GM18517 (cell line): ENCODE data around the gene CCDC188.

Experiments
- ATAC-seq: cut with Tn5 transposase; IDR thresholded peaks from one replicate; pipeline ENCODE4 v1.9.1; 2021; ENCODE audit warnings: mild to moderate bottlenecking, moderate library complexity; ENCODE audit not compliant: unreplicated experiment

Gene CCDC188

GRCh38 chr22:20150381-20151275 is at the start of gene CCDC188:
Gene CCDC188 (minus strand): TSS chr22:20151055. CDS start chr22:20150986, 69 bp downstream.
- no peak for ATAC-seq

DNA sequence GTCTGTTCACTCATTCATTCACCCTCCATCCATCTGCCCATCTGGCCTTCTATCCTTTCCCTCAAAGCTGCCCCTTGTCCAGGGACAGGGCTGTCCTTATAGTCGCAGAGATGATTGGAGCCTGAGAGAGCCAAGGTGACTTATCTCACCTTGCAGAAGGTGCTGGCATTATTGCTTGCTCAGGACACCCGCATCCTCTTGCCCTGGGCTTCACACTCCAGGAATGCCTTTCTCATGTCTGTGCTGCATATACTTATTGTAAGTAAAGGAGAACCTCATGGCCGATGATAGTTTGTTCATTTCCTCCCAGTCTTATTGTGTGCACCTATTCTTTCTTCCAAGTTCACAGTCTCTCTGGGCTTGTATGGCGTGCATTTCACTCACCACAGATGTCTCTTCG is 49.1 kb upstream of the CCDC188 start:
- ATAC-seq = no peak

DNA sequence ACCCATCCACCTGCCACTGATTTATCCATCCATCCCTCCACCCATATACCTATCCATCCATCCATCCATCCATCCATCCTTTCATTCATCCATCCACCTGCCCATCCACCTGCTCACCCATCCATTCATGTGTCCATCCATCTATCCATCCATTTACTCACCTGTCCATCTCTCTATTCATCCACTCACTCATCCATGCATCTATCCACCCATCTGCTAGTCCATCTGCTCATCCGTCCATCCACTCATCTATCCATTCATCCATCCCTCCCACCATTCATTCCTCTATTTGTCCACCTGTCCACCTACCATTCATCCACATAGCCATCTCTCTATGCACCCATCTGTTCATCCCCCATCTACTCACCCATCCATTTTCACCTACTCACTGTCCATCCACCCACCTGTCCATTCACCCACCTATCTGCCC is 48.6 kb upstream of the CCDC188 start:
- no peak for ATAC-seq

DNA sequence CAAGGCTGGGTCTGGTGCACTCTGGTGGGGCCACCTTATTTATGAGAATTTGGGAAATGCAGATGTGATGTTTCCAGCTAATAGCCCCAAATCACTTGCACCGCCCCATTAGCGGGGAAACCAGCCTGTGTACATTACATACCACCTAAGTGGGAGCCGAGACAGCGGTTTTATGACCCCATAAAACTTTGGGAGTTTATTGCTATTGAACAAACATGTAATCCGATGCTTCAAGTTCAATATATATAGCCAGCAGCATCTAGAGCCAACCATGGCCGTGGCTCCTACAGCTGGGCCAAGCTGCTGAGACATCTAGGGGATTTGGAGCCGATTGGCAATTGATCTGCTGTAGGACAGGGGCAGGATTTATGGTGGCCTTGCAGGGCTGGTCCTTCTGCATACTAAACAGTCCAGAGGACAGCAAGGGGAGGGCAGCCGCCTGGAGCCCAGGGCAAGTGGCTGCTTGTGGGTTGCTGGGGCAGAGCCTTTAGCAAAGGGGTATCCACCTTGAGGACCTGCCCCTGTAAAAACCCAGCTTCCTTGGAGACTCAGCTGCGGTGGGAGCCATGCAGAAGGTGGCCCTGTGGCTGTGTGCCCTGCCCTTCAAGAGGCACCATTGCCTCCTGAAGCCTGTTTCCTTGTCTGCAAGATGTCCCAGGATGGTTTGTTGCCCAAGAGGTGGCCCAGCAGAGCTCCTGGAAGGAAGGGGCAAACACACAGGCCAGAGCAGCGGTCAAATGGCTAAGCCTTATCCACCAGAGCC is 47.9 kb upstream of the CCDC188 start:
- ATAC-seq = no peak

DNA sequence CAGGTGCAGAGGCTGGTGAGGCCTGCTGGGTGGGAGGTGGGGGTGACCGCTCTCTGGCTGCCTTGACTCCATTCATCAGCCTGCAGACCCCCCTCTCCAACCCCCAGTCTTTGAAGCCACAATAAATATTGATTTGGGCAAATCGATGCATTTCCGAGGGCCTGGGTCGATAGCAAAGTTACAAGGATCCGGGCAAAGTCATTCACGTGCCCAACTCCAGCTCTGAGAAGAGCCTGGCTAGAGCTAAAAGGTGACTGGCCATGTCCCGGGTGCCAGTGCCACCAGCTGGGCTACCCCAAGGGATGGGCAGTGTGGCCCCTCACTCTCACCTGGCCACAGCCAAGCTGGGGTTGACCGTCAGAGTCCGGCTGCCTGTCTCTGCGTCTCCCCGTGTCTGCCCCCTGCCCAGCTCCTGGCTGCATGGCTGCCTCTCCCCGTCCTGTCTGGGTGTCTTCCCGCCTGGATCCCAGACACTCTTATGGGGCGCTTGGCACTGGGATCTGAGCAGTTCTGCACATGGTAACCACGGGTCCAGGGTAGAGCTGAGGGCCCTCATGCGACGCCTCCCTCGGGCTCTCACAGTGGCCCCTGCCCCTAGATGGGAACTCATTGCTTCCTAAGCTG is 46.7 kb upstream of the CCDC188 start:
- no peak for ATAC-seq

DNA sequence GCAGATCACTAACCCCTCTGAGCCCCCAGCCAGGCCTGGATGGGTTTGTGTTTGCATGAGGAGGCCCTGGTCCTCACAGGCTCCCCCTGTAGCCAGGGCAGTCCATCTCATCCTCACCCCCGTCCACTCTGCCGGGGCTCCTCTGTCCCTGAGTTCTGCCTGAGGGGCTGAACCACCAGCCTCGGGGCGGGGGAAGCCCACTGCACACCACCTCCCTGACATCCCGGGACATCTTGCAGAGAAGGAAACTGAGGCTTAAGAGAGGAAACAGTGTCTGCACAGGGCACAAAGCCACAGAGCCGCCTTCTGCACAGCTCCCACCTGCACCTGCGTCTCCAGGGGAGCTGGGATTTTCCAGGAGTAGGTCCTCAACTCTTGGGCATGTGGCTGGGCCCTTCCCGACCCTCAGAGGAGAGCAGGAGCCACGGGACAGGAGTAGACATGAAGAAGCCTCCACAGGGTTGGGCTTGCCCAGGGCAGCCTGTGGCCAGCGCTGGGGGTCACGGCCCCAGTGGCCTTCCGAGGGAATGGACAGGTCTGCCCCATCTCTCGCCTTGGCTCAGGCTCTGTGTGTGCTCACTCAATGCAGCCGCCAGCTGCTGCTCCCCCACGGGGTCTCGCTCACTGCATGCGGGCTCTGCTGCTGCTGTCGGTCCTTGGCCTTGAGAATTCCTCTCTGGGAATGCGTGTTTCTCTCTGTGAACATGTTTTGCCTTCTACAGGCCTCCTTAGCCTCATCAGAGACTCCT is 45.4 kb upstream of the CCDC188 start:
- no peak for ATAC-seq

GRCh38 chr22:20194681-20195593 is 44.1 kb upstream of the CCDC188 start:
- no peak for ATAC-seq

DNA sequence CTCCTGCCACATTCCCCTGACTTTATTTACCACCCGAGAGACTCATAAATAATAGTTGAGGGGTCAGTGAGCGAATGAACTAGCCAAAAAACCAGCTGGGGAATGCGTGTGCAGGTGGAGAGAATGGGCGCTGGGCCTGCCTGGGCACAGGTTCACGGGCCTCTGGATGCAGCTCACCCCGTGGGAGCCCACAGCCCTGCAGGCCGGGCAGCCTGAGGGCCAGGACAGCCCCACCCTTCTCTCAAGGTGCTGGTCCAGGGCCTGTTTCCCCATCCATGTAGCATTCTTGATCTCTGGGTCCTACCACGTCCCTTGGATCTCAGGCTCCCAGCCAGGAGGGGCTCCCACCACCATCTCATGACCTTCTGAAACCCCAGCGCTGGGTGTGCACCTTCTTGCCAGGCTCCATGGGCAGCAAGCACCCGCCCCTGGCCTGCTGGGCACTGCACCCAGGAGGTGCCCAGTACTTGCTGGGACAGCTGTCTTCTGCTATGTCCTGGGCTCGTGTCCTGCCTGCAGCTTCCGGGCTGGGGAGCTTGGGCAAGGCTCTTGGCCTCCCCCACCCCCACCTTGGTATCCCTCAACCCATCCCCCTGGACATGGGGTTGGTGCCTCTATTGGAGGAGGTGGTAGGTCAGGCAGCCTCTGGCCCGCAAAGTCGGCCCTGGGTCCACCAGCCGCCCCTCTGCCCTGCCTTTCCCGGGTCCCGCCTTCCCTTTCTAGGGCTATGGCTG is 43.1 kb upstream of the CCDC188 start:
- no peak for ATAC-seq

DNA sequence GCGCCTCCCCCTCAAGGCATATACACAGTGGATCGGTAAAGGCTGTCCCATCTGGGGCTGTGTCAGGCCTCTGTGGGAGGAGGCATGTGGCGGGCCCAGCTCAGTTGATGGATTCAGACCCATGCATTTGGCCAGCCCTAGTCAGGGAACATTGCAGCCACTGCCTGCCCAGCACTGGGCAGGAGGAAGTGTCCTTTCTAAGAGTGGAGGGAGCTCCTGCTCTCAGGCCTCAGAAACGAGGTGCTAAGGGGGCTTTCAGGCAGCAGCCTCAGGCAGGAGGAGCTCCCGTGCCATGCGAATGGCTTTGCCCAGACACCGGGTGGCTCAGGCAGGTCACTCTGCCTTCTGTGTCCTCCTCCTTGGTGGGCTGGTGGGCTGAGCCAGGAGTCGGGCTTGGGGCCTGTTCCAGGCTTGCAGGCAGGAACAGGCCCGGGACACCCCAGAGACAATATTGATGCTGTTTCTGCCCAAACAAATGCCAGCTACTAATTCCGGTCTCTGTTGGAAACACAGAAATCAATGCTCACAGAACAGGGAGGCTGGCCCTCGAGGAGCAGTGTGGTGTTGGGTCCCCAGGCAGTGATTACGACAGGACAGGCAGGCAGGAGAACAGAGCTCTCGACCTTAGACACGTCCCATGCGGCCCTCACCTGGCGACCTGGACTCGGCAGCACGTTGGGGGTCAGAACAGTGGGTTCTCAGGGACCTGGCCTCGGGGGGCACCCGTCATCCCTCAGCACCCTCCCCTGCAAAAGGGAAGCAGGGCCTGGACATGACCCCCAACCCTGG is 42.3 kb upstream of the CCDC188 start:
- ATAC-seq = no peak

DNA sequence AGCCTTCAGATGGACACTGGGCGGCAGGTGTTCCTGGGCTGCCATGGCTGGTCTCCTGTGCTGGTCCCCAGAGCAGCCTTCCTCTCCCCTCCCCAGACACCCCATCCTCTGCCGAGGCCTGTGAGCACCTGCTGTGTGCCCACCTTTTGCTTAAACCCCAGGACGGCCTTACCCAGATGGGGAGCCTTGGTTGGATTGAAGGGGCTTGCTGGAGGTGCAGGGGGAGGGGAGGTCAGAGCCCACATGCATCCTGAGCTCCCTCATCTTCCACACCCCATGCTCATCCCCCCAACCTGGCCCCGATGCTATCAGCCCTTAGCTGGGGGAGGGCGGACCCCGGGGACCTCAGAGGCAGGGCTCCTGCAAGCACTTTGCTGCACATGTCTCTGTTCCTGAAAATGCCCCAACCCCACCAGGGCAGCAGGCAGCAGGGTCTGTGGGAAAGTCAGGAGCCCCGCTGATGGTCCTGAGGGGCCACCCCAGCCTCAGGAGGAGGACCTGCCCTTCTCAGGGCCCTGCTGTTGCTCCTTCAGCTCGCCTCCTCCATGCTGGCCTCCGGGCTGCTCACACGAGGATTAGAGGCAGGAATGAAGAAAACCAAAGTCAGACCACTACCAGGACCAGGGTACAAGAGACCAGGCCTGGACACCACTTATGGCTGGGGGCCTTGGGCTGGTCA is 41.6 kb upstream of the CCDC188 start:
- ATAC-seq = no peak

GRCh38 chr22:20191803-20192202 is 40.9 kb upstream of the CCDC188 start:
- ATAC-seq = no peak

DNA sequence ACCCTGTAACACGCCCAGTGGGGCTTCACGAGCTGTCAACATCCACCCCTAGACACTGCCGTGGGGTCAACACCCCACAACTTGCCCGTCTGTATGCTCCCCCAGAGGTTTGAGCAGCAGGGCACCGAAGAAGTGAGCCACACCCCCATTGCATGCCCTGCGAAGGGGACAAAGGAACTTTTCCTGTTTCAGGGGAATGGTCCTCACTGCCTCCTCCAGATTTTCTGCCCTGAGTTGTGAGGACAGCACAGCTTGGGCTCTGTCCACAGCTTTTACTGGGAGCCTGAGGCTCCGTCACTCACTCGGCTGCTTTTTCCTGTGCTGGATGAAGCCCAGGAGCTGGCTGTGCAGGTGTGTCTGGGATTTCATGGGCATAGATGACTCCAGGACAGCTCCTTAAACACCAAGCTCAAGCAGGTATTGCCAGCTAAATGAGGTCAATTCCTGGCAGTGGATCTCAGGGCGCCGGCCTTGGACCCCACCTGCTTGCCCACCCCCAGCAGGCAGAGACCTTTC is 40.2 kb upstream of the CCDC188 start:
- ATAC-seq = no peak

- ATAC-seq = no peak
Observed at GRCh38 chr22:20188567-20188877, 37.7 kb upstream of the CCDC188 start.

- no peak for ATAC-seq
Observed at GRCh38 chr22:20187777-20188566, 37.1 kb upstream of the CCDC188 start.

DNA sequence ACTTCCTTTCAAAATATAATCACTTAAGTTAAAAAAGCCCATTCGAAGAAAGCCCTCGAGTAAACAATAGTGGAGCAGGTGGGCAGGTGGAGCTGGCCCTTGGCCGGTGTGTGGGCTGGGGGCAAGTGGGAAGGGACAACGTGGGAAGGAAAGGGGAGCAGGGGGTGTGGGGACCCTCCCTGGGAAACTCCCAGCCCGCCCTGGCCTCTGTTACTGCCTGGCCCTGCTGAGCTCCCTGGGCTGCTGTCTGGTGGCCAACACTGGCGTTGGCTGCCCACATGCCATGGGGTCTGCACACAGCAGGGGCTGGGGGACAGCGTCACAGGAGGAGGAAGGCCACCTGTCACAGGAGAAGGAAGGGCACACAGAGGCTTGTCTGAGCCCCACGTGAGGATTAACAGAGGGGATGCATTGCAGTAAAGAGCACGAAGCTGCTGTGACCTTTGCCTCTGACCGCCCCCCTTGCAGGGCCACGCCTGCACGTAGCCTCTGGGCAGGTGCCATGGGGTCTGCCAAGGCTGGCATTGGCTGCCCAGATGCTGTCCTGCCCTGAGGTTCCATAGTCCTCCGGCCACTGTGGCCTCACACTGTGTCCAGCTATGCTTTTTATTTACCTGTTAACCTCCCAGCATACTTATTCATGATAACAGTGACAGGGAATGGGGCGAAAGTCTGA is 36.2 kb upstream of the CCDC188 start:
- no peak for ATAC-seq

- ATAC-seq = no peak
Observed at GRCh38 chr22:20186183-20186870, 35.5 kb upstream of the CCDC188 start.
